Right renal pelvis (tissue), 4 donors: Measurements from ENCODE around the gene TFR2. TPM values are rescaled to one million over a fixed set of nuclear protein-coding genes. Genes with fewer than 3 reads are reported as not detected.

Experiments used
- DNase-seq, 4 donors: peaks; one replicate each; pipeline ENCODE4 v3.0.0-alpha.2; 2013; ENCODE audit warnings: low read depth in 4 of 4, low spot score in 3 of 4, missing footprints in 1 of 4
- polyA plus RNA-seq, 4 donors: library from polyadenylated mRNA; unstranded; fragments of 120-200 nt; gene quantifications; one replicate each; pipeline ENCODE4 v1.2.1, GENCODE V29; 2013; ENCODE audit not compliant: insufficient read length in 4 of 4

TFR2 gene
- polyA plus RNA-seq, 4 donors: 0.82 to 1.4 (median 0.87) TPM

DNA sequence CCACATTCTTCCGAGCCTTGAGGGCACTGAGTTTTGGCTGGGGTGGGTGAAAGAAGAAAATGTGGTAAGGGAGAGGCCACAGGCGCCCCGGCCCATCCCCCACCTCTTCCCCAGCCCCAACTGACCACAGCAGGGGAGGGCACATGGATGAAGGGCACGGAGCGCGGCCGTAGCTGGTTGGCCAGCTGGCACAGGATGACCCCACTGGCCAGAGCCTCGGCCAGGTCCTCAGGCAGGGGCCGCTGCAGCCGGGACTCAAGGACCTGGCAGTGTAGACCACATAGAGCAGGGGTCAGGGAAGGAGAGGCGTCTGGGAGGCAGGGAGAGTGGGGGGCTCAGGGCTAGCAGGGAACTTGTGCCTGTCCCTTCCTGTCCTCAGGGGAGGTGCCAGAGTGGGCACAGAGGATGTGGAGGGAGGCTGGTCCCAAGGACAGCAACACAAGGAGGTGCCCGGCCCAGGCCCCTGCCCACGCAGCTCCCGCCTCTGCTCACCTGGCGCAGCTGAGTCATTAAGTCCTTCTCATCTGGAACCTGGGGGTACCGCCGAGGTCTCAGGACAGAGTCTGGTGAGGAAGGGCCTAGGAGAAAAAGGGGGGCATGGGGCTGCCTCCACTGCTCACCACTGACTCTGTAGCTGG, 65.5 kb downstream of the TFR2 start:
- no peak for DNase-seq

GRCh38 chr7:100575206-100575631, 66.1 kb downstream of the TFR2 start:
- DNase-seq: no peak

DNA sequence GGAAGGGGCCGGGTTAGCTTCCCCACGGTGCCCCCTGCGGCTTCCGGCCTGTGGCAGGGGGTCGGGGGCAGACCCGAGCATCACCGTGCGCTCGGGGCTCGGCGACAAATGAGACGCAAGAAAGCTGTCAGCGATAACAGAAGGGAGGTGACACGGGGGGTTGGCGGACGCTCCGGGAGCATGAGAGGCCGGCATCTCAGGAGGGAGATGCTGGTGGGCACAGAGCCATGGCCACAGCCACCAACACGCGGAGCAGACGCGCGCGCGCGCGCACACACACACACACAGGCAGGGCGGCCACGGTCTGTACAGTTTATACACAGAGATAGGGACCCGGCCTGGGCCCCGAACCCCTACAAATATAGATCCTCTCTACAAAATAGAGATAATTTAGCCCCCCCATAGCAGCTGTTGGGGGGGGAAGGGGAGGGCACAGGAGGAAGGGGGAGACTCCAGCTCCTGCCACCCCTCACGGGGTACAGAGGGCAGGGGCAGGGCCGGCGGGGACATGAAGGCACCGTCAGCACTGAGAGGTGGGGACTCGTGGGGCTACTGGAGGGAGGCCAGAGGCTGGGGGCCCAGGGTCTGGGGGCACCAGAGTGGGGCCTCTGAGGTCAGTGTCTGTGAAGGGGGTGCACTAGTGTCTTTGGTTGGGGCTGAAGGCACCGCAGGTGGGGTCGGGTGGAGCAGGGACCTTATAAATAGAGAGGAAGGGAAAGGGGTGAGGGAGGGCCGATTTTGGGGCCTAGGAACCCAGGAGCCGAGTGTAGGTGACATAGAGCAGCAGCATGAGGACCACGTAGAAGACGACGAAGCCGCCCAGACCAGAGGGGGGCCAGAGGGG, 66.8 kb downstream of the TFR2 start:
- DNase-seq: no peak

- no peak for DNase-seq
These were observed 67.5 kb downstream of the TFR2 start, which contains the start of gene SAP25 for GRCh38 chr7:100573691-100574361. SAP25 (minus strand) TSS chr7:100573900; CDS start chr7:100573742, 158 bp downstream.

DNA sequence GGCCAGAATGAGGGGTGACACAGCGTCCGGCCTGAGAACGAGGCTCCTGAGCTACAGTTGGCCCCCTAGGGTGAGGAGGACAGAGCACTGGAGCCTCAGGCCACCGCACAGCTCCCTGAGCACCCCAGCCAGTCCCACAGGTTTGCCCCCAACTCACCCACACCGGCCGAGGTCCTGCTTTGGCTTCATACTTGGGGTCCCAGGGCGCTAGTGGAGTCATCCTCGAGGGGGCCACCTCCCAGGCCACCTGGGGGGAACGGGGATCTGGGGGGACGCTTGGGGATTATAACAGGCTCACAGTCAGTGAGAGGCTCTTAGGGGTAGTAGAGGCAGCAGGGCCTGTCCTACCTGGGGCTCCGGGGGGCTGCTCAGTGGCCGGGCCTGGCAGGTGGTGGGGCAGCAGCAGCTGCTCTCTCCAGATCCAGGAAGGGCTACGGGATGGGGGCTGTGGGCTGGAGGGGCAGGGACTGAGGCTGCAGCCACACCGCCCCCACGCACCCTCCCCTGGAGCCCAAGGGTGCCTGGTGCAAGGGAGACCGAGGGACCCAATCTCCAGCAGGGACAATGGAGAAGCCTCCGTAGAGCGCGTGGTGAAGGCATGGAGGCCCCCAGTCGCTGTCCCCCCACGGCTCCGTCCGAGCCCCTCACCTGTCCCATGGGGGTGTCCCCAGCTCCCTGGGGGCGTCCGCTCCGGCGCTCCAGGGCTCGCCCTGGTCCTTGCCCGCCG, 68.2 kb downstream of the TFR2 start:
- no peak for DNase-seq

GRCh38 chr7:100572281-100572948, 68.9 kb downstream of the TFR2 start:
- DNase-seq: no peak

GRCh38 chr7:100571829-100572116, 69.6 kb downstream of the TFR2 start:
- no peak for DNase-seq

GRCh38 chr7:100570954-100571828, 70.2 kb downstream of the TFR2 start:
- no peak for DNase-seq

Other genes with a start within 250 kb of the TFR2 start
- gene ZCWPW1, start 212.8 kb downstream of the TFR2 start, polyA plus RNA-seq: 1 to 10 TPM; 5.3 to 6.7 (median 5.6) TPM
- 10 to 100 TPM; 54.8 to 61.7 (median 56.9) TPM for gene MEPCE, start 211.7 kb downstream of the TFR2 start, polyA plus RNA-seq
- 10 to 100 TPM; 14.9 to 25.0 (median 16.6) TPM for gene PPP1R35, start 205.1 kb downstream of the TFR2 start, polyA plus RNA-seq
- 1 to 10 TPM in 3 of 4 donors, under 1 TPM in 1; 0.94 to 1.5 (median 1.5) TPM for gene SPACDR, start 177.3 kb downstream of the TFR2 start, polyA plus RNA-seq
- 10 to 100 TPM; 35.1 to 58.3 (median 39.1) TPM for gene TSC22D4, start 162.3 kb downstream of the TFR2 start, polyA plus RNA-seq
- gene NYAP1, start 157.6 kb downstream of the TFR2 start, polyA plus RNA-seq: 1 to 10 TPM; 1.6 to 2.9 (median 2.0) TPM
- gene AGFG2, start 102.3 kb downstream of the TFR2 start, polyA plus RNA-seq: 10 to 100 TPM; 13.8 to 16.9 (median 14.4) TPM
- gene SAP25, start 67.7 kb downstream of the TFR2 start, polyA plus RNA-seq: 1 to 10 TPM; 2.7 to 9.4 (median 4.2) TPM
- 10 to 100 TPM; 34.4 to 49.1 (median 37.2) TPM for gene LRCH4, start 55.4 kb downstream of the TFR2 start, polyA plus RNA-seq
- gene FBXO24, start 55.2 kb downstream of the TFR2 start, polyA plus RNA-seq: 1 to 10 TPM; 1.0 to 2.2 (median 1.5) TPM
- 100 to 1,000 TPM; 108 to 163 (median 121) TPM for gene PCOLCE, start 39.2 kb downstream of the TFR2 start, polyA plus RNA-seq
- 10 to 100 TPM; 26.5 to 35.2 (median 28.1) TPM for gene MOSPD3, start 29.0 kb downstream of the TFR2 start, polyA plus RNA-seq
- under 1 TPM in 1 of 4 donors, not detected in 3; 0.16 TPM for gene ACTL6B, start 14.9 kb upstream of the TFR2 start, polyA plus RNA-seq
- gene GNB2, start 32.2 kb upstream of the TFR2 start, polyA plus RNA-seq: 100 to 1,000 TPM; 204 to 237 (median 215) TPM
- gene GIGYF1, start 52.7 kb upstream of the TFR2 start, polyA plus RNA-seq: 10 to 100 TPM; 37.4 to 49.7 (median 39.9) TPM
- gene POP7, start 64.6 kb upstream of the TFR2 start, polyA plus RNA-seq: 10 to 100 TPM; 22.6 to 34.5 (median 25.0) TPM
- under 1 TPM in 2 of 4 donors, not detected in 2; 0.08 to 0.16 TPM for gene EPO, start 78.9 kb upstream of the TFR2 start, polyA plus RNA-seq
- gene ZAN, start 92.0 kb upstream of the TFR2 start, polyA plus RNA-seq: under 1 TPM in 1 of 4 donors, not detected in 3; 0.04 TPM
- gene EPHB4, start 186.0 kb upstream of the TFR2 start, polyA plus RNA-seq: 10 to 100 TPM; 86.1 to 96.3 (median 89.4) TPM
- gene SLC12A9, start 211.2 kb upstream of the TFR2 start, polyA plus RNA-seq: 10 to 100 TPM; 19.5 to 28.5 (median 24.9) TPM
- 10 to 100 TPM; 66.1 to 91.5 (median 70.6) TPM for gene TRIP6, start 225.8 kb upstream of the TFR2 start, polyA plus RNA-seq
- 100 to 1,000 TPM; 152 to 174 (median 162) TPM for gene SRRT, start 233.6 kb upstream of the TFR2 start, polyA plus RNA-seq
- 1 to 10 TPM; 1.5 to 3.4 (median 1.9) TPM for gene UFSP1, start 248.2 kb upstream of the TFR2 start, polyA plus RNA-seq